ENCODE results near the gene PLIN3. TPM values are rescaled to one million over a fixed set of nuclear protein-coding genes. Genes with fewer than 3 reads are reported as not detected.
"Not testable (repeated sequence)": the region's sequence is repeated elsewhere in the genome, so short reads cannot be mapped to it uniquely, and the experiment has no call there.

Gene PLIN3
- total and polyA plus RNA-seq, 9 donors, result 26.8 to 52.9 (median 44.6) TPM

- Histone ChIP-seq H3K9me3 (replicated peaks; ENCODE audit: control insufficient read depth, low read depth, low read length) (no peaks in the 10 kb centered on the region), H3K27ac (ENCODE audit: low read length) (no peak overlapping the region), H3K27me3 (ENCODE audit: control insufficient read depth, insufficient read depth, low read length) (no peaks in the 10 kb centered on the region), H3K4me3 (ENCODE audit: low read length) (no peak overlapping the region), H3K4me1 (ENCODE audit: control insufficient read depth, insufficient read depth, low read length) (peaks cover 19% of the 10 kb centered on the region), H3K36me3 (ENCODE audit: control insufficient read depth, insufficient read depth, low read length) (no peaks in the 10 kb centered on the region)
- 59% methylated on average over 2 of the region's 3 CpGs for WGBS (ENCODE audit: insufficient coverage)
- DNase-seq, result no peak
These were observed 28.9 kb upstream of the PLIN3 start for GRCh38 chr19:4896372-4896771.

DNA sequence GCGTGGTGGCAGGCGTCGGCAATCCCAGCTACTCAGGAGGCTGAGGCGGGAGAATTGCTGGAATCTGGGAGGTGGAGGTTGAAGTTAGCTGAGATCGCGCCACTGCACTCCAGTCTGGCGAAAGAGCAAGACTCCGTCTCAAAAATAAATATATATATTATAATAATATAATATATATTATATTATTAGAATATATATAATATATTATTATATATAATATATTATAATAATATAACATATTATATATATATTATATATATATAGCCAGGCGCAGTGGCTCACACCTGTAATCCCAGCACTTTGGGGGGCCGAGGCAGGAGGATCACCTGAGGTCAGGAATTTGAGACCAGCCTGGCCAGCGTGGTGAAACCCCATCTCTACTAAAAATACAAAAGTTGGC is 25.5 kb upstream of the PLIN3 start:
- not testable (repeated sequence) for H3K27ac ChIP-seq (ENCODE audit: low read length); H3K4me3 ChIP-seq (ENCODE audit: low read length); DNase-seq; H3K9me3 ChIP-seq (replicated peaks; ENCODE audit: control insufficient read depth, low read depth, low read length); H3K36me3 ChIP-seq (ENCODE audit: control insufficient read depth, insufficient read depth, low read length); H3K27me3 ChIP-seq (ENCODE audit: control insufficient read depth, insufficient read depth, low read length)
- no CpG with 5 or more reads among the region's 11 CpGs for WGBS (ENCODE audit: insufficient coverage)
- peaks cover 22% of the 10 kb centered on the region for H3K4me1 ChIP-seq (ENCODE audit: control insufficient read depth, insufficient read depth, low read length)

DNA sequence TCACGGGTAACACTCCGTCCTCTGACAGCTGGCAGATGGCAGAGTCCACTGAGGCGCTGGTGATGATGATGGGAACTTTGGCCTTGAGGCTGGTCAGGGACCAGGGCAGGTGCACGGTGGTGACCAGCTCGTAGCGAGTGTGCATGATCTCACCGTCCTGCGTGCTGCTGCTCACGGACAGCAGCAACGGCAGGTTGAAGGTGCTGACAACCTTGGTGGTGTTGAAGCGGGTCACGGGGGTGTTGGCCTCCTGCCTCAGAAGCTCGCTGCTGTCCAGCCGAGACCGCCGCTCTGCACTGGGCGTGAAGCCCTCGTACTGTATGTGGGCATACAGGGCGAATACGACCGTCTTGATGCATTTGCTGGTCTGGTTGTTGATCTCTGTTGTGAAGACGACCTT is 23.6 kb upstream of the PLIN3 start:
- no peaks in the 10 kb centered on the region for H3K27me3 ChIP-seq (ENCODE audit: control insufficient read depth, insufficient read depth, low read length)
- H3K36me3 ChIP-seq (ENCODE audit: control insufficient read depth, insufficient read depth, low read length), result no peaks in the 10 kb centered on the region
- DNase-seq, result no peak
- H3K4me3 ChIP-seq (ENCODE audit: low read length), result no peak overlapping the region
- WGBS (ENCODE audit: insufficient coverage), result 85% methylated on average over 22 of the region's 22 CpGs
- no peaks in the 10 kb centered on the region for H3K9me3 ChIP-seq (replicated peaks; ENCODE audit: control insufficient read depth, low read depth, low read length)
- H3K27ac ChIP-seq (ENCODE audit: low read length), result no peak overlapping the region
- peaks cover 12% of the 10 kb centered on the region for H3K4me1 ChIP-seq (ENCODE audit: control insufficient read depth, insufficient read depth, low read length)

DNA sequence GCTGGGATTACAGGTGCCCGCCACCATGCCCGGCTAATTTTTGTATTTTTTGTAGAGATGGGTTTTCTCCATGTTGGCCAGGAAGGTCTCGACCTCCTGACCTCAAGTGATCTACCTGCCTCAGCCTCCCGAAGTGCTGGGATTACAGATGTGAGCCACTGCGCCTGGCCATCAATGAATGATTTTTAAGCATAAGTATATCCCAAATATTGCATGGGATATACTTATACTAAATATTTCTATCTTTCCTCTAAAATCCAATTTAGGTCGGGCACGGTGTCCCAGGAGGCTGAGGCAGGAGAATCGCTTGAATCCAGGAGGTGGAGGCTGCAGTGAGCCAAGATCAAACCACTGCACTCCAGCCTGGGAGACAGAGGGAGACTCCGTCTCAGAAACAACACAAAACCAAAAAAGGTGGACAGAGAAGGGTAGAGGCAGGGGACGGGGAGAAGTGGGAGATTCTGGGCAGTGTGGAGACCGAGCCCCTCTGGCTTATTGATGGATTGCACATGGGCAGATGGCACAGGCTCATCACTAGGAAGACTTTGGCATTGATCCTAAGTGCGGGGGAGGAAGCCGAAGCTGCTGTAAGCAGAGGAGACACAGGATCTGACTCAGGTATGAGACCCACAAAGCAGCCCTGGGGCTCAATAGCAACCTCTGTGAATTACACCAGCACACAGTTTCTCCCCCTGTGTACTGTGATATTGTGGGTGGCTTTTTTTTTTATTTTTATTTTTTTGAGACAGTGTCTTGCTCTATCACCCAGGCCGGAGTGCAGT is 21.8 kb upstream of the PLIN3 start:
- H3K27ac ChIP-seq (ENCODE audit: low read length), result no peak overlapping the region
- no peaks in the 10 kb centered on the region for H3K27me3 ChIP-seq (ENCODE audit: control insufficient read depth, insufficient read depth, low read length)
- peaks cover 2% of the 10 kb centered on the region for H3K4me1 ChIP-seq (ENCODE audit: control insufficient read depth, insufficient read depth, low read length)
- no peak overlapping the region for H3K4me3 ChIP-seq (ENCODE audit: low read length)
- H3K36me3 ChIP-seq (ENCODE audit: control insufficient read depth, insufficient read depth, low read length), result no peaks in the 10 kb centered on the region
- WGBS (ENCODE audit: insufficient coverage), result 44% methylated on average over 4 of the region's 14 CpGs
- H3K9me3 ChIP-seq (replicated peaks; ENCODE audit: control insufficient read depth, low read depth, low read length), result no peaks in the 10 kb centered on the region
- DNase-seq, result no peak

DNA sequence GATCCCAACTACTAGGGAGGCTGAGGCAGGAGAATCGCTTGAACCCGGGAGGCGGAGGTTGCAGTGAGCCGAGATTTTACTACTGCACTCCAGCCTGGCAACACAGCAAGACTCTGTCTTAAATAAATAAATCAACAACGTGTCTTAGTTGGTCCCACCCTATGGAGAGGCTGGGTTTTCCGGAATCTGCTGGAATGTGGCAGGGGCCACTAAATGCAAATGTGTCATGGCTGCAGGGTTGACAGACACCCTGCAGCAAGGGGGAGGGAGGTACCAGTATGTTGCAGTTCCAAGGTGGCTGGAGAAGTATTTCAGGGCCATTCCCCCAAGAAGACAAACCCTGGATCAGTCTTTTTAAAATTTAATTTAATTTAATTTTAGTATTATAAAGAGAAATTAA is 20.3 kb upstream of the PLIN3 start:
- not testable (repeated sequence) for H3K9me3 ChIP-seq (replicated peaks; ENCODE audit: control insufficient read depth, low read depth, low read length); H3K27ac ChIP-seq (ENCODE audit: low read length); H3K36me3 ChIP-seq (ENCODE audit: control insufficient read depth, insufficient read depth, low read length); DNase-seq; H3K4me3 ChIP-seq (ENCODE audit: low read length); H3K4me1 ChIP-seq (ENCODE audit: control insufficient read depth, insufficient read depth, low read length); H3K27me3 ChIP-seq (ENCODE audit: control insufficient read depth, insufficient read depth, low read length)
- WGBS (ENCODE audit: insufficient coverage), result no CpG with 5 or more reads among the region's 6 CpGs

DNA sequence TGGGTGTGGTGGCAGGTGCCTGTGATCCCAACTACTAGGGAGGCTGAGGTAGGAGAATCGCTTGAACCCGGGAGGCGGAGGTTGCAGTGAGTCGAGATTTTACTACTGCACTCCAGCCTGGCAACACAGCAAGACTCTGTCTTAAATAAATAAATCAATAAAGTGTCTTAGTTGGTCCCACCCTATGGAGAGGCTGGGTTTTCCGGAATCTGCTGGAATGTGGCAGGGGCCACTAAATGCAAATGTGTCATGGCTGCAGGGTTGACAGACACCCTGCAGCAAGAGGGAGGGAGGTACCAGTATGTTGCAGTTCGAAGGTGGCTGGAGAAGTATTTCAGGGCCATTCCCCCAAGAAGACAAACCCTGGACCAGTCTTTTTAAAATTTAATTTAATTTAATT is 17.5 kb upstream of the PLIN3 start:
- not testable (repeated sequence) for DNase-seq; H3K4me3 ChIP-seq (ENCODE audit: low read length); H3K4me1 ChIP-seq (ENCODE audit: control insufficient read depth, insufficient read depth, low read length); H3K27ac ChIP-seq (ENCODE audit: low read length); H3K36me3 ChIP-seq (ENCODE audit: control insufficient read depth, insufficient read depth, low read length); H3K27me3 ChIP-seq (ENCODE audit: control insufficient read depth, insufficient read depth, low read length); H3K9me3 ChIP-seq (replicated peaks; ENCODE audit: control insufficient read depth, low read depth, low read length)
- no CpG with 5 or more reads among the region's 6 CpGs for WGBS (ENCODE audit: insufficient coverage)

DNA sequence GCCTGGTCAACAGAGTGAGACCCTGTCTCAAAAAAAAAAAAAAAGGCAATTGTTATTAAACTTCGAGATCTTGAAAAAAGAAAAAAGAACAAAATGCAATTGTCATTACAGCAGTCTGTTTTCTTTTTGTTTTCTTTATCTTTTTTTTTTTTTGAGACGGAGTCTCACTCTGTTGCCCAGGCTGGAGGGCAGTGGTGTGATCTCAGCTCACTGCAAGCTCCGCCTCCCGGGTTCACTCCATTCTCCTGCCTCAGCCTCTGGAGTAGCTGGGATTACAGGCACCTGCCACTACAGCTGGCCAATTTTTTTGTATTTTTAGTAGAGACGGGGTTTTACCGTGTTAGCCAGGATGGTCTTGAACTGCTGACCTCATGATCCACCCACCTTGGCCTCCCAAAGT is 15.4 kb upstream of the PLIN3 start:
- not testable (repeated sequence) for H3K27ac ChIP-seq (ENCODE audit: low read length); DNase-seq; H3K9me3 ChIP-seq (replicated peaks; ENCODE audit: control insufficient read depth, low read depth, low read length); H3K4me3 ChIP-seq (ENCODE audit: low read length); H3K36me3 ChIP-seq (ENCODE audit: control insufficient read depth, insufficient read depth, low read length); H3K27me3 ChIP-seq (ENCODE audit: control insufficient read depth, insufficient read depth, low read length)
- 86% methylated on average over 2 of the region's 6 CpGs for WGBS (ENCODE audit: insufficient coverage)
- H3K4me1 ChIP-seq (ENCODE audit: control insufficient read depth, insufficient read depth, low read length), result peaks cover 16% of the 10 kb centered on the region

- no peaks in the 10 kb centered on the region for H3K9me3 ChIP-seq (replicated peaks; ENCODE audit: control insufficient read depth, low read depth, low read length)
- H3K4me1 ChIP-seq (ENCODE audit: control insufficient read depth, insufficient read depth, low read length), result peaks cover 25% of the 10 kb centered on the region
- no peak overlapping the region for H3K4me3 ChIP-seq (ENCODE audit: low read length)
- no peak for DNase-seq
- WGBS (ENCODE audit: insufficient coverage), result 79% methylated on average over 6 of the region's 11 CpGs
- H3K27me3 ChIP-seq (ENCODE audit: control insufficient read depth, insufficient read depth, low read length), result no peaks in the 10 kb centered on the region
- H3K27ac ChIP-seq (ENCODE audit: low read length), result peak overlapping the region; percentile 92
- H3K36me3 ChIP-seq (ENCODE audit: control insufficient read depth, insufficient read depth, low read length), result no peaks in the 10 kb centered on the region
These were observed 11.6 kb upstream of the PLIN3 start for GRCh38 chr19:4879041-4879440.

DNA sequence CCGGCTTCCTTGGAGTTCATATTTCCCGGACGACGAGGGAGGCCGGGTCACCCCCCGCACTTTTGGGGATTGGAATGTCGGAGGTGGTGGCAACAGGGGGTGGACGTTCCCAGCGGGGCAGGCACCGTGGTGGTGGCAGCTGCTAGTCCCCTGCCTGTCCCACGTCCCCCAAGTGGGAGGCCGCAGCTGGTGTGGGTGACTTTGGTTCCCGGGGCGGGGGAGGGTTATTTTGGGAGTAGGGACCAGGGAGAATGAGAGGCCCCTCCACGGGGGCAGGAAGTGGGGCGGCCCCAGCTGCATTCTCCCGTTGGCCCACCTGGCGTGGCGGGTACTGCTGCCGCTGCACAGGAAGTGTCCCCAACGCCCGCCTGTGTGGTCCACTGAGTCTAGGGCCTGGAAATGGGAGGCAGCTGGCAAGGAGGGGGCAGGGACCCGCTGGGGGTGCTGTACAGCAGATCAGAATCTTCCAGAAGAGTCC is 11.1 kb upstream of the PLIN3 start:
- WGBS (ENCODE audit: insufficient coverage), result 9% methylated on average over 19 of the region's 23 CpGs
- Histone ChIP-seq H3K4me1 (ENCODE audit: control insufficient read depth, insufficient read depth, low read length) (peaks cover 25% of the 10 kb centered on the region), H3K27me3 (ENCODE audit: control insufficient read depth, insufficient read depth, low read length) (no peaks in the 10 kb centered on the region), H3K36me3 (ENCODE audit: control insufficient read depth, insufficient read depth, low read length) (no peaks in the 10 kb centered on the region), H3K9me3 (replicated peaks; ENCODE audit: control insufficient read depth, low read depth, low read length) (no peaks in the 10 kb centered on the region), H3K27ac (ENCODE audit: low read length) (peak overlapping the region; percentile 92), H3K4me3 (ENCODE audit: low read length) (no peak overlapping the region)
- peak; percentile 72 for DNase-seq

DNA sequence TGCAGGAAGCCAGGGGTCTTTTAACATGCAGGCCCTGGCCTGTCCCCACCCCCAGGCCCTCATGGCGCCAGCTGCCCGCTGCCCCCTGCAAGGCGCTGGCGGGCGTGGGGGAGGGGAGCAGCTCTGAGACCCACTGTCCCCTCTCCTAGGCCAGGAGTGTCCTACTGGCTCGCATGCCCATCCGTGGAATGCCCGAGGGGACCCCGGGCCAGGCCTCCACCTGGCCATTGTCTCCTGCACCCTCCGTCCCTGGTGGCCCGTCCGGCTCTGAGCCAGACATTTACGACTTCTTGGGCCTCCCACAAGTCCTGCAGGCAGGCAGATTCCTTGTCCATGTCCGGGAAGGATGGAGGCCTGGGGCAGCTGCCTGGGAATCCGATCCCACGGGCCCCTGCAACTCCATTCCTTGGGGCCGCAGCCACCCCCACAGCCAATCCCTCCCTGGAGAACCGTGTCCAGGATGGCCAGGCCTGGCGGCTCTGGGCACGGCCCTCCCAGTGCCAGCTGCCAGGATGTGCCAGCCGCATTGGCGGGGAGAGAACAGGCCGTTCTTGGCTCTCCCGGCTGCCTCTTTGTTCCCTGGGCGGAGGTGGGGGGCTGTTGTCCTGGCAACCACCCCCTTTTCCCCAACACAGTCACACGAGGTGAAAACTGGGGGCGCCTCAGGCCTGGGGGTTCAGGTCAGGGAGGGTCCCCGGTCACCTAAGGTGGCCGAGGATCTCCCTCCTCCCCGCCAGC is 10.5 kb upstream of the PLIN3 start:
- peak overlapping the region; percentile 92 for H3K27ac ChIP-seq (ENCODE audit: low read length)
- H3K4me3 ChIP-seq (ENCODE audit: low read length), result no peak overlapping the region
- WGBS (ENCODE audit: insufficient coverage), result 32% methylated on average over 26 of the region's 30 CpGs
- peak; percentile 81 for DNase-seq
- H3K36me3 ChIP-seq (ENCODE audit: control insufficient read depth, insufficient read depth, low read length), result no peaks in the 10 kb centered on the region
- no peaks in the 10 kb centered on the region for H3K27me3 ChIP-seq (ENCODE audit: control insufficient read depth, insufficient read depth, low read length)
- H3K9me3 ChIP-seq (replicated peaks; ENCODE audit: control insufficient read depth, low read depth, low read length), result no peaks in the 10 kb centered on the region
- H3K4me1 ChIP-seq (ENCODE audit: control insufficient read depth, insufficient read depth, low read length), result peaks cover 25% of the 10 kb centered on the region

Data from muscle of leg (tissue), 11 donors.